Measurements from ENCODE around the gene RHBDF1.
A peak's percentile ranks its signal among the peaks of the same experiment; 100 is the strongest.

The RHBDF1 gene

GRCh38 chr16:74747-75334 is 2.4 kb upstream of the RHBDF1 start:
- H3K4me3 ChIP-seq (ENCODE audit: low read depth, low read length), result no peak overlapping the region

- no peak overlapping the region for H3K4me3 ChIP-seq (ENCODE audit: low read depth, low read length)
Observed at GRCh38 chr16:74051-74746, 1.8 kb upstream of the RHBDF1 start.

GRCh38 chr16:71540-72401 is 660 bp downstream of the RHBDF1 start:
- H3K4me3 ChIP-seq (ENCODE audit: low read depth, low read length), result peak overlapping the region; percentile 58

GRCh38 chr16:71210-71539 is 1.3 kb downstream of the RHBDF1 start:
- peak overlapping the region; percentile 58 for H3K4me3 ChIP-seq (ENCODE audit: low read depth, low read length)

- H3K4me3 ChIP-seq (ENCODE audit: low read depth, low read length), result no peak overlapping the region
Observed at GRCh38 chr16:69181-69580, 3.2 kb downstream of the RHBDF1 start.

- H3K4me3 ChIP-seq (ENCODE audit: low read depth, low read length), result no peak overlapping the region
Observed at GRCh38 chr16:67884-68789, 4.3 kb downstream of the RHBDF1 start.

- H3K4me3 ChIP-seq (ENCODE audit: low read depth, low read length), result no peak overlapping the region
Observed at GRCh38 chr16:67183-67791, 5.1 kb downstream of the RHBDF1 start.

GRCh38 chr16:66309-67182 is 5.9 kb downstream of the RHBDF1 start:
- no peak overlapping the region for H3K4me3 ChIP-seq (ENCODE audit: low read depth, low read length)

GRCh38 chr16:65745-66144 is 6.7 kb downstream of the RHBDF1 start:
- H3K4me3 ChIP-seq (ENCODE audit: low read depth, low read length), result no peak overlapping the region

- H3K4me3 ChIP-seq (ENCODE audit: low read depth, low read length), result no peak overlapping the region
Observed at GRCh38 chr16:64914-65255, 7.5 kb downstream of the RHBDF1 start.

GRCh38 chr16:63998-64913 is 8.2 kb downstream of the RHBDF1 start:
- H3K4me3 ChIP-seq (ENCODE audit: low read depth, low read length), result no peak overlapping the region

- H3K4me3 ChIP-seq (ENCODE audit: low read depth, low read length), result no peak overlapping the region
Observed at GRCh38 chr16:63466-63865, 9.0 kb downstream of the RHBDF1 start.

- H3K4me3 ChIP-seq (ENCODE audit: low read depth, low read length), result no peak overlapping the region
Observed at GRCh38 chr16:62968-63391, 9.5 kb downstream of the RHBDF1 start.

GRCh38 chr16:62283-62967 is 10.0 kb downstream of the RHBDF1 start:
- no peak overlapping the region for H3K4me3 ChIP-seq (ENCODE audit: low read depth, low read length)

GRCh38 chr16:61879-62281 is 10.6 kb downstream of the RHBDF1 start:
- no peak overlapping the region for H3K4me3 ChIP-seq (ENCODE audit: low read depth, low read length)

- H3K4me3 ChIP-seq (ENCODE audit: low read depth, low read length), result no peak overlapping the region
Observed at GRCh38 chr16:60929-61878, 11.2 kb downstream of the RHBDF1 start.

GRCh38 chr16:60166-60565 is 12.3 kb downstream of the RHBDF1 start:
- H3K4me3 ChIP-seq (ENCODE audit: low read depth, low read length), result no peak overlapping the region
